ENCODE data around the gene ATP5F1E. TPM values are rescaled to one million over a fixed set of nuclear protein-coding genes. Genes with fewer than 3 reads are reported as not detected.

Gene ATP5F1E
- total RNA-seq, 1 donor from 2014 or later, result 102 TPM

DNA sequence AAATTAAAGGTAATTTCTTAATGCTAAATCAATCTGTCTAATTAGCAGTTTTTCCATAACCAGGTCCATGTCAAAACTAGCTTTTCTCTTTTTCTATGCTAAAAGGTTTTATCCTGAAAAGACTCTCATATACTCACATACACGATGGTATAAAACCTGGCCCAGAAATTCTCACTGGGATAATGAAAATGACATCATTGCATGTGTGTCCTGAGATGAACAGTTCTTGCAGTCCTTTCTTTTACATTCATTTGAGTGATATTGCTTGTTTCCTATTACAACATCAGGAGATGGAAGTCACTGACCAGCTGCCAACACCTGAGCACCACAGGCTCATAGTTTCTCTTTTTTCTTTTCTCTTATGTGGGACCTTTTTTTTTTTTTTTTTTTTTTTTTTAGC, 18.3 kb upstream of the ATP5F1E start:
- Mint-ChIP-seq H3K36me3 (ENCODE audit: low read depth, unreplicated experiment) (no peaks in the 10 kb centered on the region), H3K4me3 (ENCODE audit: unreplicated experiment) (no peak overlapping the region), H3K27me3 (ENCODE audit: unreplicated experiment) (peaks cover 2% of the 10 kb centered on the region), H3K27ac (ENCODE audit: unreplicated experiment) (no peak overlapping the region), H3K9me3 (ENCODE audit: unreplicated experiment) (no peaks in the 10 kb centered on the region), H3K4me1 (ENCODE audit: unreplicated experiment) (peaks cover 7% of the 10 kb centered on the region)
- TF ChIP-seq, protein P1, sequence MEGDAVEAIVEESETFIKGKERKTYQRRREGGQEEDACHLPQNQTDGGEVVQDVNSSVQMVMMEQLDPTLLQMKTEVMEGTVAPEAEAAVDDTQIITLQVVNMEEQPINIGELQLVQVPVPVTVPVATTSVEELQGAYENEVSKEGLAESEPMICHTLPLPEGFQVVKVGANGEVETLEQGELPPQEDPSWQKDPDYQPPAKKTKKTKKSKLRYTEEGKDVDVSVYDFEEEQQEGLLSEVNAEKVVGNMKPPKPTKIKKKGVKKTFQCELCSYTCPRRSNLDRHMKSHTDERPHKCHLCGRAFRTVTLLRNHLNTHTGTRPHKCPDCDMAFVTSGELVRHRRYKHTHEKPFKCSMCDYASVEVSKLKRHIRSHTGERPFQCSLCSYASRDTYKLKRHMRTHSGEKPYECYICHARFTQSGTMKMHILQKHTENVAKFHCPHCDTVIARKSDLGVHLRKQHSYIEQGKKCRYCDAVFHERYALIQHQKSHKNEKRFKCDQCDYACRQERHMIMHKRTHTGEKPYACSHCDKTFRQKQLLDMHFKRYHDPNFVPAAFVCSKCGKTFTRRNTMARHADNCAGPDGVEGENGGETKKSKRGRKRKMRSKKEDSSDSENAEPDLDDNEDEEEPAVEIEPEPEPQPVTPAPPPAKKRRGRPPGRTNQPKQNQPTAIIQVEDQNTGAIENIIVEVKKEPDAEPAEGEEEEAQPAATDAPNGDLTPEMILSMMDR (IDR thresholded peaks at IDR 0.05; ENCODE audit: unreplicated experiment), result no peak
- no peak for DNase-seq (ENCODE audit: low spot score)

GRCh38 chr20:59048681-59049030, 16.5 kb upstream of the ATP5F1E start:
- no peak overlapping the region for H3K4me3 Mint-ChIP-seq (ENCODE audit: unreplicated experiment)
- no peaks in the 10 kb centered on the region for H3K9me3 Mint-ChIP-seq (ENCODE audit: unreplicated experiment)
- no peak overlapping the region for H3K27ac Mint-ChIP-seq (ENCODE audit: unreplicated experiment)
- H3K27me3 Mint-ChIP-seq (ENCODE audit: unreplicated experiment), result no peaks in the 10 kb centered on the region
- H3K36me3 Mint-ChIP-seq (ENCODE audit: low read depth, unreplicated experiment), result no peaks in the 10 kb centered on the region
- TF ChIP-seq, protein P1 (IDR thresholded peaks at IDR 0.05; ENCODE audit: unreplicated experiment), result no peak
- H3K4me1 Mint-ChIP-seq (ENCODE audit: unreplicated experiment), result peaks cover 7% of the 10 kb centered on the region
- no peak for DNase-seq (ENCODE audit: low spot score)

DNA sequence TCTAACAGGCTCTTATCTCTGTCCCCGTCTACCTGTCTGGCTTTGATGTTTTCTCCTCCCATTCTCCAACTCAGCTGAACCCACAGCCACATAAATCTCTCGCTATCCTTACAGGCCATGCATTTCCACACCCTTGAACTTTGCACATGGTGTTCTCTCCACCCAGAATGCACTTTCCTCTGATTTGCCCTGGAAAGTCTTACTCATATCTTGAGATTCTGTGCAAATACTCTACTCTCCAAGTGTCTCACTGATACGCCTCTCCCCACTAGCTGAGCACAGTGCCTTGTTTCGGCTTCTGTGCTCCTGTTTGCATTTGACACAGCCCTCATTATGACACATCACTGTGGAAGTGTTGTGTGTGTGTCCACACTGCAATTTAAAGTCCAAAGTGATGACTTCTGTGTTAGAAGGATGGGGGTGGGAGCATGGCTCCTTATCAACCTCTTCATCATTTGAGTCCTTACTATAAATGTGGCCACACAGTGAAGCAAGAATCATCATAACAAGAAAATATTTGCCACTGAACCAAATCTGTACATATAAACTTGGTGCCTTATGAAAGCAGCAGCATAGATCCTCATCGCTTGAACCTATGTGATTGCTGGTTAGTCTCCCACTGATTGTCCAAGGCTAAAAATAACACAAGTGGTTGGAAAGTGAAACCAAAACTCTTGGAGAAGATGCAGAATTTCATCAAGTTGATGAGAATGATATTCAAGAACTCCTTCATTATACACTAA, 16.0 kb upstream of the ATP5F1E start:
- Mint-ChIP-seq H3K27me3 (ENCODE audit: unreplicated experiment) (no peaks in the 10 kb centered on the region), H3K9me3 (ENCODE audit: unreplicated experiment) (no peaks in the 10 kb centered on the region), H3K4me3 (ENCODE audit: unreplicated experiment) (no peak overlapping the region), H3K36me3 (ENCODE audit: low read depth, unreplicated experiment) (peaks cover 4% of the 10 kb centered on the region), H3K4me1 (ENCODE audit: unreplicated experiment) (peaks cover 11% of the 10 kb centered on the region), H3K27ac (ENCODE audit: unreplicated experiment) (no peak overlapping the region)
- TF ChIP-seq, protein P1 (IDR thresholded peaks at IDR 0.05; ENCODE audit: unreplicated experiment), result no peak
- no peak for DNase-seq (ENCODE audit: low spot score)

GRCh38 chr20:59046862-59047261, 14.7 kb upstream of the ATP5F1E start:
- no peak overlapping the region for H3K4me3 Mint-ChIP-seq (ENCODE audit: unreplicated experiment)
- H3K27me3 Mint-ChIP-seq (ENCODE audit: unreplicated experiment), result no peaks in the 10 kb centered on the region
- H3K36me3 Mint-ChIP-seq (ENCODE audit: low read depth, unreplicated experiment), result peaks cover 4% of the 10 kb centered on the region
- no peaks in the 10 kb centered on the region for H3K9me3 Mint-ChIP-seq (ENCODE audit: unreplicated experiment)
- H3K4me1 Mint-ChIP-seq (ENCODE audit: unreplicated experiment), result peaks cover 9% of the 10 kb centered on the region
- no peak overlapping the region for H3K27ac Mint-ChIP-seq (ENCODE audit: unreplicated experiment)
- DNase-seq (ENCODE audit: low spot score), result no peak
- TF ChIP-seq, protein P1 (IDR thresholded peaks at IDR 0.05; ENCODE audit: unreplicated experiment), result no peak

GRCh38 chr20:59044796-59045195, 12.7 kb upstream of the ATP5F1E start:
- Mint-ChIP-seq H3K4me1 (ENCODE audit: unreplicated experiment) (peaks cover 25% of the 10 kb centered on the region), H3K9me3 (ENCODE audit: unreplicated experiment) (no peaks in the 10 kb centered on the region), H3K27ac (ENCODE audit: unreplicated experiment) (no peak overlapping the region), H3K36me3 (ENCODE audit: low read depth, unreplicated experiment) (peaks cover 4% of the 10 kb centered on the region), H3K4me3 (ENCODE audit: unreplicated experiment) (no peak overlapping the region), H3K27me3 (ENCODE audit: unreplicated experiment) (no peaks in the 10 kb centered on the region)
- TF ChIP-seq, protein P1 (IDR thresholded peaks at IDR 0.05; ENCODE audit: unreplicated experiment), result no peak
- no peak for DNase-seq (ENCODE audit: low spot score)
